Stimulated activated naive CD8-positive, alpha-beta T cell treated with anti-CD3 and anti-CD28 coated beads, Interleukin-15, Interleukin-2, amounts not matched to agents 100 U/mL and 50 U/mL, for 24 hours (primary cell): Measurements from ENCODE around the gene DCAF7.

ENCODE experiments used
- ATAC-seq: fragments of 150-1000 bp; cut with Tn5 transposase; one replicate; pipeline ENCODE4 v1.10.0; 2021
- DNase-seq: peaks from one replicate; pipeline ENCODE4 v3.0.0; 2021

Gene DCAF7, protein sequence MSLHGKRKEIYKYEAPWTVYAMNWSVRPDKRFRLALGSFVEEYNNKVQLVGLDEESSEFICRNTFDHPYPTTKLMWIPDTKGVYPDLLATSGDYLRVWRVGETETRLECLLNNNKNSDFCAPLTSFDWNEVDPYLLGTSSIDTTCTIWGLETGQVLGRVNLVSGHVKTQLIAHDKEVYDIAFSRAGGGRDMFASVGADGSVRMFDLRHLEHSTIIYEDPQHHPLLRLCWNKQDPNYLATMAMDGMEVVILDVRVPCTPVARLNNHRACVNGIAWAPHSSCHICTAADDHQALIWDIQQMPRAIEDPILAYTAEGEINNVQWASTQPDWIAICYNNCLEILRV

DNA sequence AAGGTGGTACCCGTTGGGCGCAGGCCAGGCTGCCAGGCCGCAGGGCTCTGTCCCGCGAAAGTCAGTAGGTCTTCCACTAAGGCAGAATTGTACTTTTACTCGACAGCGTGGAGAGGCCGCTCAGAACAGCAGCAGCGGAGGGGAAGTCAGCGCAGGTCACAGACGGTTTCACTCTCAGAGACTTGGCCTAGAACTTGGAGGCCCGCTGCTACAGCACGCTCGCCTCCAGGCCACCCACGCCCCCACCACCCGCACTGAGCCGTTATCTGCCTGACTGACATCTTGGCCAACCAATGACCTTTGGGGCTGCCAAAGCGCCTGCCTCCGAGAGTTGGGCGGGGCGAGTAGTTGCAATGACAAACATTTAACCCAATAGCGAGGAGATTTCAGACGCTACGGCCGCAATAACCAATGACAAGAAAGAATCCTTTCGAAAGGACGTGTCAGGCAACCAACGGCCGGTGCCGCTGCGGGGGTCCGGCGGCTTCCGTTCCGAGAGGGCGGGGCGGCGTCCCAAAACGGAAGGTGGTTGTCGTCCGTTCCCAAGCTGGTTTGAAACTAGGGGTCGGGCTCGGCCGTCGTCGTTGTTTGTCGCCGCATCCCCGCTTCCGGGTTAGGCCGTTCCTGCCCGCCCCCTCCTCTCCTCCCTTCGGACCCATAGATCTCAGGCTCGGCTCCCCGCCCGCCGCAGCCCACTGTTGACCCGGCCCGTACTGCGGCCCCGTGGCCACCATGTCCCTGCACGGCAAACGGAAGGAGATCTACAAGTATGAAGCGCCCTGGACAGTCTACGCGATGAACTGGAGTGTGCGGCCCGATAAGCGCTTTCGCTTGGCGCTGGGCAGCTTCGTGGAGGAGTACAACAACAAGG, at the start of gene DCAF7:
Gene DCAF7 (plus strand): TSS at position 532 of the 871 bp plus-strand sequence. CDS start 201 bp downstream, at position 733.
- ATAC-seq (peak; percentile 95), DNase-seq (peak; percentile 99)

GRCh38 chr17:63500543-63501390, 49.5 kb upstream of the DCAF7 start:
- ATAC-seq (no peak), DNase-seq (no peak)

DNA sequence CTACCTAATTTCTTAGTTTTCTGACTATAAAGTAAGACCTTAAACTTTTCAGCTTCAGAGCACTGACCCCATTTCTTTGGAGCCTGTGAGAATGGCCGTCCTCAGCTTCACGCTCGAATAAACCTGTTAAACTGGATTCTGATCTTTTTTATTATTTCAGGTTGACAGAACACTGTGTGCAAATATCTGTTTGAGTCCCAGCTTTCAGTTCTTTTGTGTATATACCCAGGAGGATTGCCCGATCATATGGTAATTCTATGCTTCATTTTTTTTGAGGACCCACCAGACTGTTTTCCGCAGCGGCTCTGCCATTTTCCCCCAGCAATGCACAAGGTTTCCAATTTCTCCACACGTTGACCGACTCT, 47.0 kb upstream of the DCAF7 start:
- ATAC-seq: no peak
- DNase-seq: no peak

DNA sequence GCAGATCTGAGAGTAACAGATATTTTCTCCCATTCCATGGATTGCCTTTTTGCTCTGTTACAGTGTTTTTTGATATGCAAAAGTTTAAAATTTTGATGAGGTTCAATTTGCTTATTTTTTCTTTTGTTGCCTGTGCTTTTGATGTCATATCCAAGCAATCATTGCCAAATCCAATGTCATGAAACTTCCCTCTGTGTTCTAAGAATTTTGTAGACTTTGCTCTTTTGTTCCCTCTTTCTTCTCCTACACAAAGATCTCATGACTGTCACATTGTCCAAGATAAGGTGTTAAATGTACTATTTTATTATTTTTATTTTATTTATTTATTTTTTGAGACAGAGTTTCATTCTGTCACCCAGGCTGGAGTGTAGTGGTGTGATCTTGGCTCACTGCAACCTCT, 46.0 kb upstream of the DCAF7 start:
- ATAC-seq (no peak), DNase-seq (no peak)

DNA sequence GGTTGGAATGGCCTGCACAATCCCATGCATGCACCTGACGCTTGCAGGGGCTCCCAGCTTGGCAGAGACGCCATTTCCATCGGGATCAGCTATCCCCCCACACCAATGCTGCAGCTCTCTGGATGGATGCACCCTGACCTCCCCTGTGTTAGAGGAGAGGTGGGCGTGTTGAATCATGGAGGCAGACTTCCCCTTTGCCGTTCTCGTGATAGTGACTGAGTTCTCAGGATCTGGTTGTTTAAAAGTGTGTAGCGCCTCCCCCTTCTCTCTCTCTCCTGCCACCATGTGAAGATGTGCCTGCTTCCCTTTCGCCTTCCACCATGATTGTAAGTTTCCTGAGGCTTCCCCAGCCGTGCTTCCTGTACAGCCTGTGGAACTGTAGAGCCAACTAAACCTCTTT, 44.9 kb upstream of the DCAF7 start:
- no peak for ATAC-seq
- no peak for DNase-seq

GRCh38 chr17:63506627-63507026, 43.6 kb upstream of the DCAF7 start:
- DNase-seq (no peak), ATAC-seq (no peak)

- DNase-seq (no peak), ATAC-seq (no peak)
Measured at GRCh38 chr17:63511331-63511730, 38.9 kb upstream of the DCAF7 start.

GRCh38 chr17:63512388-63512787, 37.9 kb upstream of the DCAF7 start:
- ATAC-seq: no peak
- no peak for DNase-seq

GRCh38 chr17:63512896-63513644, 37.2 kb upstream of the DCAF7 start:
- no peak for ATAC-seq

GRCh38 chr17:63514477-63514876, 35.8 kb upstream of the DCAF7 start:
- no peak for DNase-seq
- no peak for ATAC-seq

More at GRCh38 chr17:63512896-63513644, 37.2 kb upstream of the DCAF7 start:
- no peak for DNase-seq

DNA sequence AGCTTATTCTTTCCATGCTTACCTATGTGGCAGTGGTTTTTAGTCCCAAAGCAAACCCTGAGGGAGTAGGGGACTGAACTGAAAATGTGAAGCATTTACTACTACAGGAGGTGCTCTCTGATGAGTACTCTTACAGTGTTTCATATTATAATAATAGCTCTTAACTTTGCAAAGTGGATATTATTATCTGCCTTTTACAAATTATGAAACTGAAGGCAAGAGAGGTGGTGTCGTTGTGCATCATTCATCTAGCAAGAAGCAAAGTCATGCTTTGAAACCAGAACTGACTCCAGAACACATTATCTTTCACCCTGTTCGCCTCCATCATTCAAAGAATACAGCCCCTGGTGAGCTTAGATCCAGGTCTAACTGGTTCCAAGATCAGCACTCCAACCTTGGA, 35.3 kb upstream of the DCAF7 start:
- no peak for DNase-seq
- no peak for ATAC-seq

DNA sequence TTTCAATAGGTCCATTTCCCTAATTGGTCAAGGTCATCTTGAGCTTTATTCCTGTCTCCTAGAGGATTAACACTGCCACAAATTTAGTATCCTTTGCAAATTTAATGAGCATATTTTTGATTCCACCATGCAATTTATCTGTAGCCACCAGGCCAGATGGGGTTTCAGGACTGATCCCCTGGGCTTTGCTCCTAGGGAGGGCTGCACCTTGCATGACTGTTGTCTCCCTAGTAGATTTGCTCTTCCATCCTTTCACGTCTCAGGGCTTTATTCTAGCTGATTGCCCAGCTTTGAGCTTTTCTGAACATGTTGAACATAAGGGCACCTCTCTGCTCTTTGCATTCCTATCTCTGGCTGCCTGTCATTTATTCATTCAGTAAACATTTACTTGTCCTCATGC, 34.9 kb upstream of the DCAF7 start:
- DNase-seq (no peak), ATAC-seq (no peak)

GRCh38 chr17:63516910-63517824, 33.1 kb upstream of the DCAF7 start:
- ATAC-seq (peak; percentile 84), DNase-seq (peak; percentile 56)

DNA sequence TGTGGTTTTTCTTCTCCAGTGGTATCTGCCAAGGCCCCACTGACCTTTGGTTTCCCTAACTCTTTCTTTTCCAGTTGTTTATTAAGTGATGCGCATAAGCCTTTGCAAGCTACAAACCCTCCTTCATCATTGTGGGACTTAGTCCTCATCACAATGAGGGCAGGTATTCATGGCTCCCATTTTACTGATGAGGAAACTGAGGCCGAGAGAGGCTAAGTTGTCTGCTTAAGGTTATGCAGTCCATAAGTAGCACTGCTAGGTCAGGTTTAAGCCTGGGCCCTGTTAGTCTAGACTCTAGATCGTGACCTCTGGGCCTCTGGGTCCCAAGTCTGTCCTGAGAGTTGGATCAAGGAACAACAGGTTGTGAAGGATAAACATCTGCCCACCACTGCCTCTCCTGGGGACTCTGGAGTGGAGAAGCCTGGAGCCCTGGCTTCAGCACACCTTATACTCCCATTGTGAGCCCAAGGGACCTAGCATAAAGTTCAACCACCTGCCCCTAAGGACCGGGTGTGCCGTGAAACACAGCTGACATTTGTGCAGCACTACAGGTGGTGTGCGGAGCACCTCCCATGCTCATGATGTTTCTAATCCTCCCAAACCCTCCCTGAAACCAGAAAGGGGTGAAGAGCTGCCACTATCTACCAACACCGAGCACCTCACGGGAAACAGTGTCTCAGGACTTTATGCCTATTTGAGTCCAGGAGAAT, 32.3 kb upstream of the DCAF7 start:
- ATAC-seq: no peak
- DNase-seq: no peak

DNA sequence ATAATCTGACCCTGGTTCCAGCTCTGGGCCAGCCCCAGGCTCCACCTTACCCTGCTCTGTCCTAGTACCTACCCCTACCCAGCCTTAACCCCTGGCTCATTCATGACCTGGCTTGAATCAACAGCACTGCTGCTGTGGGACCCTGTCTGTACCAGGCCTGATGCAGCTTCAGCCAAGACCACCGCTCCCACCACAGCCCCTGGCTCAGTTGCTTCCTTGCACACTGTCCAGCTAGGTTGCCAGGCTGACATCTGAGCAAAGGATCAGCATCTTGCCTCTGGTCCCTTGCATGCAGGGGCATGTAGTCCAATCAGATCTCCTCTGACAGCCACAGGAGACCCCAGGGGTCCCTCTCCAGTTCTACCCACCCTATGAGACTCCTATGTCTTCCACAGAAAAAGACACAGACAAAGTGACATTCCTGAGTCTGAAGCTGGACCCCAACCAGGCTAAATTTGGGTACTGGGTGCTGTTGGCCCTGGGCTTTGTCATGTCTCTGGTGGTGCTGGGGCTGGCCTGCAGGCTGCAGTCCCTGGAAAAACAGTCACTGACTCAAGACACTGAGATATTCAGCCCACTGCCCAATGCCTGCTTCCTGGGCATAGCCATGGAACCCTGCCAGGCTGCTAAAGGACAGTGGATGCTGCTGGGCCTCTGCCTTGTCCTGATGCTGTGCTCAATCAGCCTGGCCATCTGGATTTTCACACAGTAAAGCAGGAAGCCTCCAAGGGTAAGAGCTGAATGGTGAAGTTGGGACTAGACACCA, 31.0 kb upstream of the DCAF7 start:
- DNase-seq (no peak), ATAC-seq (no peak)

DNA sequence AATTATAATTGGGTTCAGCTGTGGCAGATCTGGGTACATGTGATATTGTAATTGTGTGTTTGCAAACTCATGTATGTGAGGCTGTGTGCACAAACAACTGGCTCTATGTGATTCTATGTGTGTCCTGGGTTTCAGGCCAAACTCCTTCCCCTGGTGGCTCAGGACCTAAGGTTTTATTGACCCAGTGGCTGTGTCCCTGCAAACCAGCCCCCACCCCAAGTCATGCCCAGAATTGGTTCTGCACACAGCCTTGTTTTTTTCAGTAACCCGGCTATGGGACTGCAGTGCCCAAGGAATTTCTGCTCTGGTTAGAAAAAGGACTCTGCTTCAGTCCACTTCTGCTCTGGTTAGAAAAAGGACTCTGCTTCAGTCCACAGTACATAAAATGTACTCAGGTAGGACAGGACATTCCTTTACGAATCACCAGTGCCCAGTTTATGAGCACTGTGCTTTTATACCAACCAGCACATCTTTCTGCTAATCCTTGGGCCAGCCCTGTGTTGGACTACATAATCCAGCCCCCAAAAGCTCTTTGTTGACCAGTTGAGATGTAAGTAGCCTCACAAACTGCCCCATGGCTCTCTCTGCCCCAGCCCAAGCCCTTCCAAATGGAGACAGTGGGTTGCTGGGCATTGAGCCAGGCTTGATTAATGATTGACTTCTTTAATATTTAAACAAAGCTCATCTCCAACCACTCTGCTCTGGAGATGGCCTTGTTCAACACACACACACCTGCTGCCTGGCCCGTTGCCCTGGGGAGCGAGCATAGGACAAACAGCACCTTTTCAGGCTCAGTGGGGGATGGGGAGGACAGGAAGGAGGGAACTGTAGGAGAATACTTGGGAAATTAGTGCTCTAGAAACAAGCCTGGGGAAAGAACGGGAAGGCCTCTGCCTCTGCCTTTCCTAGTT, 30.1 kb upstream of the DCAF7 start:
- DNase-seq: no peak
- no peak for ATAC-seq

DNA sequence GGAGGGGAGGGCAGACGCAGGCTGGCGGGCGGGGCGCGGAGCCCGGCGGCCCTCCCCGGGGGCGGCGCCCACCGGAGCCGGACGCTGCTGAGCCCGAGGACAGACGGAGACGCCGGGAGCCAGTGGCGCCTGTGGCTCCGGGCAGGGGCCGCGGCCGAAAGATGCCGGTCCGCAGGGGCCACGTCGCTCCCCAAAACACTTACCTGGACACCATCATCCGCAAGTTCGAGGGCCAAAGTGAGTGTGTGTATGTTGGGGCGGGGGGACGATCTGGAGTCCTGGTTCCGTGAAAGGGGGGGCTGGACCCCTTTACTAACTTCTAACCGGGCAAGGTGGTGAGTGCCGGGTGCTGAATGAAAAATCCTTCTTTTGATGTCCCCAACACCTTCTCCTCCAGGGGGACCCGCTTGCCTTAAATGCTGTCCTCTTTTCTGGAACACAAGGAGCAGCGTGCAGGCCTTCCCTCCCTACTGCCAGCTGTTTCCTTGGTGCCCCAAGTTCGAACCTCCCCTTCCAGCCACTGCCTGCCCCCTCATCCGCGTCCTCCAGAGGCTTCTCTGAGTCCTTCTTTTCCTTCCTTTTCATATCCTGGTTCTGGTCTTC, 26.9 kb upstream of the DCAF7 start, which contains the start of gene KCNH6:
Gene KCNH6 (plus strand): TSS at position 106 of the 603 bp plus-strand sequence. CDS start 56 bp downstream, at position 162.
- ATAC-seq (no peak), DNase-seq (no peak)

- ATAC-seq: no peak
- DNase-seq: no peak
Measured at GRCh38 chr17:63524051-63524450, 26.2 kb upstream of the DCAF7 start.
